Measurements from ENCODE around the gene PMVK. TPM values are rescaled to one million over a fixed set of nuclear protein-coding genes. Genes with fewer than 3 reads are reported as not detected.
A peak's percentile ranks its signal among the peaks of the same experiment; 100 is the strongest.

The PMVK gene
- polyA plus RNA-seq, 2 donors: 29.4 to 68.9 TPM

DNA sequence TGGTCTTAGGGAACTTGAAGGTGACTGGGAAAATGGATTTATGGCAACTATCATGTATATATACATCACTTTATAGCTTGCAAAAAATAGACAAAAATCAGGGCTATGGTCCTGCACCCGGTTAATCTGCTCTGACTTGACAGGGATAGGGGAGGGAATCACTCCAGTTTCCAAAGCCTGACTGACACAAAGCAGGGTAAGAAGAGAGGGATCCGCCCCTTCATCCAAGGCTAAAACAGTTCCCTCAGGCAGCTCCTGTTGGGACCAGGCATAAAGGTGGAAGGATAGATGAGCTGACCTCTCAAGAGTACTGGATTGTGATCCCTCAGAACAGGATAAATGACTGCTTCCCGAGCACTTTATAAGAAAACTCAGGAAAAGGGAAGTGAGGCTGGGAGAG is 18.0 kb upstream of the PMVK start:
- Histone ChIP-seq H3K36me3 (ENCODE audit: control insufficient read depth in 2 of 2, insufficient read depth in 2 of 2, low read length in 1 of 2) (peaks cover 3 to 22% of the 10 kb centered on the region in 2 donors), H3K4me1 (ENCODE audit: control insufficient read depth in 2 of 2, insufficient read depth in 2 of 2, low read length in 1 of 2) (peaks cover 8 to 14% of the 10 kb centered on the region in 2 donors), H3K27me3 (ENCODE audit: control insufficient read depth in 1 of 2, insufficient read depth in 2 of 2, low read length in 2 of 2) (no peaks in the 10 kb centered on the region), H3K4me3 (ENCODE audit: low read depth in 1 of 2, low read length in 2 of 2) (peak overlapping the region in 1 of 2 donors; percentile 68), H3K27ac (ENCODE audit: low read depth in 2 of 2, low read length in 1 of 2) (peak overlapping the region in 1 of 2 donors; percentile 91), H3K9me3 (ENCODE audit: control insufficient read depth in 2 of 2, insufficient read depth in 1 of 2, low read depth in 1 of 2, low read length in 1 of 2) (no peaks in the 10 kb centered on the region)
- WGBS, 2 donors: 53 to 71% methylated on average over 3 of the region's 3 CpGs

DNA sequence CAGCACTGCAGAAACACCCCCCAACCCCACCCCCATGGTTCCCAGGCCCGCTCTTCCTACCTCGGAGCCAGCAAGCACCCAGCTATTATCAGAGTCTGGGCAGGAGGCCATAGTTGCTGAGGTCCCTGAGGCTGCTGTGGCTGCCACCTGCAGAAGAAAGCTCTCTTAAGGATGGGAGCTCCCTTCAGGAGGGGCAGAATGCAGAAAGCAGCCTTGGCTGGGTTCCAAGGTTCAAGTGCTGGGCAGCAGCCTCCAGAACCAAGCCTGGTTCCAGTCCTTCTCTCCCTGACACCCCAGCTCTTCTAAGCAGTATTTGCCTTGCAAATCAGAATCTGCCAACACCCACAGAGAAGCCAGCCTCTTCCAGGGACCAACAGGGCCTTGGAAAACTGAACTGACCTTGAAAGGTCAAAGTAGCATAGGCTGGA is 17.1 kb upstream of the PMVK start:
- Histone ChIP-seq H3K9me3 (ENCODE audit: control insufficient read depth in 2 of 2, insufficient read depth in 1 of 2, low read depth in 1 of 2, low read length in 1 of 2) (no peaks in the 10 kb centered on the region), H3K27me3 (ENCODE audit: control insufficient read depth in 1 of 2, insufficient read depth in 2 of 2, low read length in 2 of 2) (no peaks in the 10 kb centered on the region), H3K27ac (ENCODE audit: low read depth in 2 of 2, low read length in 1 of 2) (no peak overlapping the region), H3K4me1 (ENCODE audit: control insufficient read depth in 2 of 2, insufficient read depth in 2 of 2, low read length in 1 of 2) (peaks cover 8 to 14% of the 10 kb centered on the region in 2 donors), H3K36me3 (ENCODE audit: control insufficient read depth in 2 of 2, insufficient read depth in 2 of 2, low read length in 1 of 2) (peaks cover 0 to 13% of the 10 kb centered on the region in 2 donors), H3K4me3 (ENCODE audit: low read depth in 1 of 2, low read length in 2 of 2) (no peak overlapping the region)
- WGBS, 2 donors: 61 to 69% methylated on average over 2 of the region's 2 CpGs

DNA sequence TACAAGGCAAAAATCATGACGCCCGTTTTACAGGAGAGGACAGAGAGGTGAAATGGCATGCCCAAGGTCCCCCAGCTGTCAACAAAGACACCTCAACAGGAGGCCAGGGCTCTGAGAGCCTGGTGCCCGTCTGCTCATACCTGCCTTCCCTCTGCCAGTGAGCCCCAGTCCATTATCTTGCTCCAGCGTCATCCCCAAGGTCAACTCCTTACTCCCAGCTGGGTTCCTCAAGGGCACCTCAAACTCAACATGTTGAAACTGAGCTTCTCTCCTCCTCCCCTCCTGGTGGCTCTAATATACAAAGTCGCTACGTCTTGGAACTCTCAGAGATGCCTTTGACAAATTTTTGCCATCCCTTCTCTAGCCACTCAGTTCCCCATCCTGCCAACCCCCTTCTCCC is 16.1 kb upstream of the PMVK start:
- Histone ChIP-seq H3K4me3 (ENCODE audit: low read depth in 1 of 2, low read length in 2 of 2) (no peak overlapping the region), H3K36me3 (ENCODE audit: control insufficient read depth in 2 of 2, insufficient read depth in 2 of 2, low read length in 1 of 2) (peaks cover 0 to 19% of the 10 kb centered on the region in 2 donors), H3K4me1 (ENCODE audit: control insufficient read depth in 2 of 2, insufficient read depth in 2 of 2, low read length in 1 of 2) (peaks cover 8 to 14% of the 10 kb centered on the region in 2 donors), H3K9me3 (ENCODE audit: control insufficient read depth in 2 of 2, insufficient read depth in 1 of 2, low read depth in 1 of 2, low read length in 1 of 2) (no peaks in the 10 kb centered on the region), H3K27ac (ENCODE audit: low read depth in 2 of 2, low read length in 1 of 2) (peak overlapping the region in 1 of 2 donors; percentile 23), H3K27me3 (ENCODE audit: control insufficient read depth in 1 of 2, insufficient read depth in 2 of 2, low read length in 2 of 2) (no peaks in the 10 kb centered on the region)
- WGBS, 2 donors: 77 to 80% methylated on average over 6 of the region's 6 CpGs

DNA sequence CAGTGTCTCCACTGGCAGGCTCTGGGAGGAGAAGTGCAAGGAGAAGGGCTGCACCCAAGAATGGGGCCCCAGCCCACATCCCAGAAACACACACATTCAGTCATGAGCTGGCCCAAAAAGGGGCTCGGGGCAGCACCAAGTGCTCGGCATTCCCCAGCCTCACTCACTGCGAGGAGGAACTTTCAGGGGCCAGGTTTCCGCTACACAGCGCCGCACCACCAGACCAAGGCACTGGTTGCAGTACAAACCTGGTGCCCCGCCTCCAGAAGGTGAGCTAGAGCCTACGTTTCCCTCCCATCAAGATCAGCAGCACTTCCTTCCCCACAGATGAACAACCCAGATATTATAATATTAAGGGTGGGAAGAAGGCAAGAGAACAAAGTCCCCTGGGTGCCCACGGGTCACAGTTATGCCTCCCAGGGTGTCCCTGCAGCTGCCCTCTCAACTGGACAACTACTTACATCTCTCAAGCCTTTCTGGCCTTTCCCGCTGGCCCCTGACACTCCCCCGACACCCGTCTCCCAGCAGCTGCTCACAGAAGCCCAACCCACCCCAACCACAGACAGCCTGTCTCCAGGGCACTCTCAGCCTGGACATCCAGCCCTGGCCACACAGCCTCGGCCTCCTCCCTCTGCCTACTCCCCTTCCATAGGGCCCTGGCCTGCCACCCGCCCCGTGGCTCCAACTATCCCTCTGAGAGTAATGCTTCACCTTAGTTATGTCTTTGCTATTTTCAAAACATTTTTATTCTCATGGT is 15.6 kb upstream of the PMVK start:
- Histone ChIP-seq H3K4me1 (ENCODE audit: control insufficient read depth in 2 of 2, insufficient read depth in 2 of 2, low read length in 1 of 2) (peaks cover 5 to 10% of the 10 kb centered on the region in 2 donors), H3K36me3 (ENCODE audit: control insufficient read depth in 2 of 2, insufficient read depth in 2 of 2, low read length in 1 of 2) (peaks cover 4 to 24% of the 10 kb centered on the region in 2 donors), H3K27ac (ENCODE audit: low read depth in 2 of 2, low read length in 1 of 2) (peak overlapping the region in 1 of 2 donors; percentile 23), H3K4me3 (ENCODE audit: low read depth in 1 of 2, low read length in 2 of 2) (no peak overlapping the region), H3K9me3 (ENCODE audit: control insufficient read depth in 2 of 2, insufficient read depth in 1 of 2, low read depth in 1 of 2, low read length in 1 of 2) (no peaks in the 10 kb centered on the region), H3K27me3 (ENCODE audit: control insufficient read depth in 1 of 2, insufficient read depth in 2 of 2, low read length in 2 of 2) (no peaks in the 10 kb centered on the region)
- 64 to 71% methylated on average over 15 of the region's 15 CpGs for WGBS, 2 donors

DNA sequence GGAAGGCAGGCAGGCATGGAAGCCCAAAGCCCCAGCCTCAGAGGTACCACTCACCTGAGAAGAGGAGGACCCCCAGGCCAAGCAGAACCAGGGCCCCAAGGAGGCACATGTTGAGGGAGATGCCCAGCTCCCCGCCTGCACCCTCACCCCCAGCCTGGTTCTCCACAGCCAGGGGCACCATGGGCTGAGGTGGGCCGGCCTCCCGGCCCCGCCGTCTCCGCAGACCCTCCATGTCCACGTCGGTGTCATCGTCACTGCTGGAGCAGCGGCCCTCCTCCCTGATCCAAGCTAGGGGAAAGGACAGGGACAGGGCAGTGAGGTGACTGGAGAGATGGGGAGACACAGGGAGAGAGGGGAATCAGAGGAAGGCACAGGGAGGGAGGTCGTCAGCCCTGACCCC is 11.6 kb upstream of the PMVK start:
- Histone ChIP-seq H3K4me1 (ENCODE audit: control insufficient read depth in 2 of 2, insufficient read depth in 2 of 2, low read length in 1 of 2) (peaks cover 0 to 2% of the 10 kb centered on the region in 2 donors), H3K4me3 (ENCODE audit: low read depth in 1 of 2, low read length in 2 of 2) (no peak overlapping the region), H3K27ac (ENCODE audit: low read depth in 2 of 2, low read length in 1 of 2) (no peak overlapping the region), H3K9me3 (ENCODE audit: control insufficient read depth in 2 of 2, insufficient read depth in 1 of 2, low read depth in 1 of 2, low read length in 1 of 2) (no peaks in the 10 kb centered on the region), H3K36me3 (ENCODE audit: control insufficient read depth in 2 of 2, insufficient read depth in 2 of 2, low read length in 1 of 2) (peaks cover 4 to 36% of the 10 kb centered on the region in 2 donors), H3K27me3 (ENCODE audit: control insufficient read depth in 1 of 2, insufficient read depth in 2 of 2, low read length in 2 of 2) (no peaks in the 10 kb centered on the region)
- 92 to 94% methylated on average over 11 of the region's 11 CpGs for WGBS, 2 donors

DNA sequence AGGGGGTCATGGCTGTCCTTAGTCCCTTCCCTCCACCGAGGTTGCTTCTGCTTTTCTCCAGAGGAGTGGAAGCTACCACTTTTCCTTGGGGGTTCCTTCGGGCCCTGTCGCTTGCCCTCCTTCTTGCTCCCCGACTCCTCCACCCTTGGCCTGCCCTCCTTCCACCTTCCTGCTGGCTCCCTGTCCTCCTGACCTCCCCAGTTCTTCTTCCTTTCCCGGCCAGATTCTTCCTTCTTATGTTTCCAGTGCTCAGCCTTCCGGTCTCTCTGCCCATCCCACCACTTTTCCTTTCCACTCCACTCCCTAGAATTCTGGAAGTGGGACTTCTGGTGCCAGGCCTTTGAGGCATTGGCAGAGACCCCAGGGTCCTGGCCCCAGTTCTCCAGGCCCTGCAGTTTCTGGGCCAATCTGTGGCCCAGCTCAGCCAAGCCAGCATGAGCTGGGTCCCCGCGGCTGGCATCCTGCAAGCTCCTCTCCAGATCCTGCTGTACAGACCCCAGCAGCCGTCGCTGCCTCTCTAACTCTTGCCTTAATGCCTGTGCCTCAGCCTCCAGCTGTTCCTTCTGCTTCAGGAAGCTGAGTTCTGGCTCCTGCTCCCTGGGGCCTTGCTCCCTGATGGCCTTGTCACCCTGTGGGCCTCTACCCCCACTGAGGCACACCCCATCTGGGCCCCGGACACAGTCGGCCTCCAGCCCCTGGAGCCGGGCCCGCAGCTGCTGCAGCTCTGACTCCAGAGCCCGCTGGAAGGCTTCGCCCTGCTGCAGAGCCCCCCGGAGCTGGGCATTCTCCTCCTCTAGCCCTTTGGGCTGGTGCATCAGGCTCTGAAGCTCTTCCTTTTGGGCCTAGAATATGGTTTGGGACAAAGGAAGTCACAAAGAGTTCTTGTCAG is 9.7 kb upstream of the PMVK start:
- Histone ChIP-seq H3K27me3 (ENCODE audit: control insufficient read depth in 1 of 2, insufficient read depth in 2 of 2, low read length in 2 of 2) (no peaks in the 10 kb centered on the region), H3K27ac (ENCODE audit: low read depth in 2 of 2, low read length in 1 of 2) (no peak overlapping the region), H3K4me1 (ENCODE audit: control insufficient read depth in 2 of 2, insufficient read depth in 2 of 2, low read length in 1 of 2) (peaks cover 3 to 7% of the 10 kb centered on the region in 2 donors), H3K36me3 (ENCODE audit: control insufficient read depth in 2 of 2, insufficient read depth in 2 of 2, low read length in 1 of 2) (peaks cover 4 to 35% of the 10 kb centered on the region in 2 donors), H3K4me3 (ENCODE audit: low read depth in 1 of 2, low read length in 2 of 2) (no peak overlapping the region), H3K9me3 (ENCODE audit: control insufficient read depth in 2 of 2, insufficient read depth in 1 of 2, low read depth in 1 of 2, low read length in 1 of 2) (no peaks in the 10 kb centered on the region)
- 79 to 82% methylated on average over 16 to 17 of the region's 17 CpGs for WGBS, 2 donors

- Histone ChIP-seq H3K27ac (ENCODE audit: low read depth in 2 of 2, low read length in 1 of 2) (no peak overlapping the region), H3K4me3 (ENCODE audit: low read depth in 1 of 2, low read length in 2 of 2) (no peak overlapping the region), H3K27me3 (ENCODE audit: control insufficient read depth in 1 of 2, insufficient read depth in 2 of 2, low read length in 2 of 2) (no peaks in the 10 kb centered on the region), H3K4me1 (ENCODE audit: control insufficient read depth in 2 of 2, insufficient read depth in 2 of 2, low read length in 1 of 2) (peaks cover 3 to 8% of the 10 kb centered on the region in 2 donors), H3K9me3 (ENCODE audit: control insufficient read depth in 2 of 2, insufficient read depth in 1 of 2, low read depth in 1 of 2, low read length in 1 of 2) (no peaks in the 10 kb centered on the region), H3K36me3 (ENCODE audit: control insufficient read depth in 2 of 2, insufficient read depth in 2 of 2, low read length in 1 of 2) (peaks cover 4 to 26% of the 10 kb centered on the region in 2 donors)
- WGBS, 2 donors: 81 to 84% methylated on average over 15 of the region's 15 CpGs
Measured at GRCh38 chr1:154945160-154945961, 8.8 kb upstream of the PMVK start.

DNA sequence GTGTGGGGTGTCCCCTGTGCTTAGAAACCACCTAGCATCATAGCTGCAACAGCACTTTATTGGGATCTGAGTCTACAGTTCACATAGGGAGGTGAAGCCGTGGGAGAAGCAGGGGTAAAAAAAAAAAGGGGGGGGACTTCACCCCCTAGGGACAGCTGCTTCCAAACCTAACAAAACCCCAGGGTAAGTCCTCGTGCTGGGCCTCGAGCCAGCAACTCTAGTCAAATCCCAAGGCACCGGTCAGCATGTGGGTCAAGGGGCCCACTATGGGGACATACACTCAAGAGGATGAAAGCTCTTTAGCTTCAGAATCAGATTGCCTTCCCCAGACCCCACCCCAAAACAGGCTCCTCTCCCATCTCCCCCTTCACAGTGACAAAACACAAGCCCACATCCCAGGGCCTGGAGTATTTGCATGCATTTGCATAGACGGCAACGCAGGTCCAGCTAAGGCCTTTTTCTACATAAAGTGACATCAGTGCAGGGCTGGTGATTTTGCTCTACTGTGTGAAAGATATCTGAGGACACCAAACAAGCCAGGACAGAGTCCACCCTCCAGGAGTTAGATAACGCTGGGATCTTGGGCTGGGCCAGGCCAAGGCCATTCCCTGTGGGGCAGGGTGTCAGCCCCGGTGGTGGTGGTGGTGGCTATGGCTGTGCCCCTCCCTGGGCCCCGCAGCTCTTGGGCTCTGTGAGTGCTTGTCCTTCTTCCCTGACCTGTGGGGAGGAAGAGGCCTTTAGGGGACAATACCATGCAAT is 8.1 kb upstream of the PMVK start:
- Histone ChIP-seq H3K9me3 (ENCODE audit: control insufficient read depth in 2 of 2, insufficient read depth in 1 of 2, low read depth in 1 of 2, low read length in 1 of 2) (no peaks in the 10 kb centered on the region), H3K4me3 (ENCODE audit: low read depth in 1 of 2, low read length in 2 of 2) (no peak overlapping the region), H3K4me1 (ENCODE audit: control insufficient read depth in 2 of 2, insufficient read depth in 2 of 2, low read length in 1 of 2) (peaks cover 8 to 13% of the 10 kb centered on the region in 2 donors), H3K36me3 (ENCODE audit: control insufficient read depth in 2 of 2, insufficient read depth in 2 of 2, low read length in 1 of 2) (peaks cover 4 to 24% of the 10 kb centered on the region in 2 donors), H3K27ac (ENCODE audit: low read depth in 2 of 2, low read length in 1 of 2) (peak overlapping the region in 1 of 2 donors; percentile 18), H3K27me3 (ENCODE audit: control insufficient read depth in 1 of 2, insufficient read depth in 2 of 2, low read length in 2 of 2) (no peaks in the 10 kb centered on the region)
- WGBS, 2 donors: 41 to 52% methylated on average over 9 of the region's 9 CpGs

Measured in esophagus (tissue), 2 donors.